AG20443 (cell line): ENCODE results near the gene SMPX.

ENCODE experiments used
- DNase-seq: peaks from one replicate; pipeline ENCODE4 v3.0.0; 2012; ENCODE audit warnings: low spot score, mixed read lengths

The SMPX gene

DNA sequence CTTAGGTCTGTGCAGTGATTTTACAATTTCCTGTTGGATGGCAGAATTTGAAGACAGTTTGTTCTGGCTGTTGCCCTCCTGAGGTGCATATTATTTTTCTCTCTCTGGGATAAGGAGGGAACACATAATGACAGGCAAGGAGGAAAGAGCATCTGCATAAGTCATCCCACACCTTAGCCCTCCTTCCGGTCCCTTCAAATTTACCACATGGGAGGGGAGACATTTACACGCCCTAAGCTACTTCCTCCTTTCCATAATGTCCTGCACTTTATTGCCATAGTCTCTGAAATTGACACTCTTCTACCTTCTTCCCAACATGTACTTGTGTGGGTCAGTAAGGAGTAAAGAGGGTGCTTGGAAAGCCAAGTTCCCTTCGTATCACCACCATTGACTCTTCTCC lies 13.9 kb downstream of the SMPX start:
- no peak for DNase-seq

DNA sequence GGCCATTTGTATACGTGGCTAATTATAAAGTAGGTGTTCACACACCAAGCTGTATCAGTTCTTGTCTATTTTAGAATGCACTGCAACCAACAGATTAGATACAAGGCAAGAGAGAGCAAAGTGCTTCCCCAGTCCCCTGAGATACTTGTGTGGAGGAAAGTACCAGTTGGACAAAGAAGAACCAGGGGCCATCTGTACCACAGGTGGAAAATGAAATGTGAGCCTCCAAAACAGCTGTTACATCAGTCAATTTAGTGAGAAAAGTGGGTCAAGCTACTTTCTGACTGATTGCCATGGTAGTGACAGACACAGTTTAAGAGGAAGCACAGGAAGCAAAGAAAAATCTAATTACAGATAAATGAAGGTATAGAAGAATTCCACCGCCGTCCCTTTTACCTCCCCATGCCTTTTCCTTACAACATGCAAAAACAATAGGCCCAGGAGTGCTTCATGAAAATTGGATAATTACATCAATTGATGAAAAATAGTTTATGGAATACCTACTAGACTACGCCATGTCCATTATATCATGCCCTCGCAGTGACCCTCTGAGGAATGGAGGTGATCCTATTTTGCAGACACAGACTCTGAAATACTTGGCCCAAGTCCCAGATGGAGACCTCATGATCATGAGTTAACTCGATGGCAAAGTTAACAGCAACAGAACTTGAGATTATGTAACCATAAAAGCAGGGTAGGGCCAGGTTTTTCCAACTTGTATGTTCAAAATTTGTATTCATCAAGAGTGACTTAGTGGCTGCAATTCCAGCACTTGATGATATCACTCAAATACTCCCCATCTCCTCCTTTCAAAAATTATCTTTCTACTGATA lies 15.8 kb downstream of the SMPX start:
- DNase-seq, result no peak

DNA sequence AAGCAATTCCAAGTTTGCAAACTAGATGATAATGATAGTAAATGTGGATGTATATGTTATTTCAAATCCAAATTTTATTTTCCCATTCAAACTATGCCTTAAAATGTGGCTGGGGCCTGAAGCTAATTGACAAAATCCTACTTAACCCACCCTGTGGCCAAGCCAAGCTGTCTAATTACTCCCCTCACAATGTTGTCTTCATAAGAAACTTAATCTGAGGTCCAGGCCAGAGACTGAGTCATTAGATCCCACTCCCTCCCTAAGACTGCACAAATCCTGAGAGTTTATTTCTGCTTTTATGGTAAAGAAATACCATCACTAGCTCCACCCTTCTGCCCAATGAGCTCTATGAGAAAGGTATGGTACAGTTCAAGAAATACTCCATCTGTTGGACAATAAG lies 16.6 kb downstream of the SMPX start:
- no peak for DNase-seq

DNA sequence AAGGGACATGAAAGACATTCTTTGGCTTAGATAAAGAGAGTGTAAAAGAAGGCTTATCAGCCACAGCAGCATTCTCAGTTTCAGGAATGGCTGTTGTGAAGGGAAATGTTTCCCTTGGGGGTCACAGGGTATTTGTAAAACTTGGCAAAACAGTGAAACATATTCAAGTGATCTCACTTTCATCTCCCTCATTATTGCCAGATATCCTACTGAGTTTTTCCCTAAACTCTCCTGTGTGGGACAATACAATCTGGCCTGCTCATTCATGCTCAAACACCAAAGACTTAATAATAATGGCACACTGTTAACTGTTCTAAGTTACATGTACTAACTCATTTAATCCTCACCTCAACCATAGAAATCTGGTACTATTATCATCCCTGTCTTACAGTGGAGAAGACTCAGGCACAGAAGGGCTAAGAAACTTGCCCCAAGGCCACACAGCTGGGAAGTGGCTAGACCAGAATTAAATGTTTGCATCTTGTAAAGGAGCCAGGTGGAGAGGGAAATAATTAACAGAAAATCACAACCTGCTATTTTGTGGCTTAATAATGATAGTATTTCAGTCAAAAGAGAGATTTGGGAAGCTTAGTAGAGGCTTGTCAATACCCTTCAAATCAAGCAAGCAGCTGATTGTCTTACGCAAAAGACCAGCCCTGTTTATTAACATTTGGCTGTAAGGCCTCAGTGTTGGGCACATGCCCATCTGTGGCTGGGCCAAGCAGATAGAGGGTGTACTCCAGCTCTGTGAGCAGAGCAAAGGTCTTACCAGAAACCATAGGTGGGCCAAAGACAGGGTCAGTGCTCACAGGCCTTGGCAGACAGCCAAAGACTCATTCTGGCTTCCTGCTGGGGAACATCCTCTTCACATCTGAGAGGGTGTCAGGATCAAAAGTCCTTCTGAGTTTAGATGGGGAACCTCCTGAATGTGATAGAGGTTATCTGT lies 17.3 kb downstream of the SMPX start:
- no peak for DNase-seq

DNA sequence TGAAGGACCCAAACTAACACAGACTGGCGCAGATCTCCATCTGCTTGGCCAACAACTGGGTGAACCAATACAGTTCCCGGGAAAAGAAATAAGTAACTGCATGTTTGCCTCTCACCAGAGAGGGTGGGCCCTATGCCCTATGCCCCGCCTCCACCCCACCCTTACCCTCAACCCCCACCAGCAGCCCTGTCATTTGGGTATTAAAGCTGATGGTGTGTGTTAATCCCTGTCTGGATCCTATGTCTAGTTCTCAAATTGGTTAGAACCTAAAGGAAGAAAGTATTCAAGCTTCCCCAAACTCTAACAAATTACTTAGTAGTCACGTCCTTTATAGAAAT lies 19.0 kb downstream of the SMPX start:
- no peak for DNase-seq

DNA sequence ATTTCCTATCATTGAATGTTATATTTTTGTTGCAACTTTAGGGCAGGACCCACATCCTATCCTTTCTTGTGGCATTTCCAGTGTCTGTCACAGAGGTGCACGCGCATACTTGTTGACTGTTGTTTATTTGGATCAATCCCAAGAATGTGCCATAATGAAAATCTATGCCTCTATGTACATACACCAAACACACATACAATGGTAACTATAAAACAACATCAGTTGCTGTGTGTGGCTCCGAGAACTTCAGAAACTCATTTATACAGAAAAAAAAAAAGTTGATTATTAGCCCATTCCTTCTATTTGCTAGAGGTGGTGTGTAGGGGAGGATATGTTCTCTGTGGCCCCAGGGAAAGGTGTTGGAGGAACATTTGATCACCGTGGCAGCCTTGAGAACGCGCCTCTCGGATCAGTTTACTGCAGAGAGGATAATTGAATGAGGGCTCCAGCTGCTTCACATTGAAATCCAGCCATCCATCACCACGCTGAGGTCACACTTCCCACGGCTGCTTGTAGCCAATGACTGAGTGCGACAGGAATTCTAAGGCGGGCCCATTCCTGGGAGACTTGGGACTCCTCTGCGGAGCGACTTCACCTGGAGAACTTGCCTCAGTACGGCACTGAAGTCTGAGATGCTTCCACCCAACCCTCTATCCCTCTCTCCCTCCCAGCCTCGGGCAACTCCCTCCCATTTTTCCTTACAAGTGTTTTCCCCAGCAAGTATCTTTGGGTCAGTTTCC lies 19.5 kb downstream of the SMPX start:
- DNase-seq, result no peak

DNA sequence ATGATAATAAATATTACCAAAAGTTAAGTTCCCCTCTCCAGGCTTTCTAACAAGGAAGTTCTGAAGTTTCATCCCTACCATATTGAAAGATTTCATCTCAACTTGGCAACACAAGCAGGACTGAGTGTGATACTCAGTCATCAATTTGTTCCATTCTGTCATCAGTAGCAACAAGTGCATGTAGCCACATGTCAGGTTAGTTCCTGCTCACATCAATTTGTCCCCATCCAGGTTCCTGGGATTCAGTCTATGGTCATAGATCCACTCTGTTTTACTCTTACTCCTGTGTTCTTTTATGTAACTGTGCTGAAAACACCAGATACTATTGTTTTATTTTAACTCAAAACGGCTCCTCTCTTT lies 22.2 kb downstream of the SMPX start:
- DNase-seq, result no peak

DNA sequence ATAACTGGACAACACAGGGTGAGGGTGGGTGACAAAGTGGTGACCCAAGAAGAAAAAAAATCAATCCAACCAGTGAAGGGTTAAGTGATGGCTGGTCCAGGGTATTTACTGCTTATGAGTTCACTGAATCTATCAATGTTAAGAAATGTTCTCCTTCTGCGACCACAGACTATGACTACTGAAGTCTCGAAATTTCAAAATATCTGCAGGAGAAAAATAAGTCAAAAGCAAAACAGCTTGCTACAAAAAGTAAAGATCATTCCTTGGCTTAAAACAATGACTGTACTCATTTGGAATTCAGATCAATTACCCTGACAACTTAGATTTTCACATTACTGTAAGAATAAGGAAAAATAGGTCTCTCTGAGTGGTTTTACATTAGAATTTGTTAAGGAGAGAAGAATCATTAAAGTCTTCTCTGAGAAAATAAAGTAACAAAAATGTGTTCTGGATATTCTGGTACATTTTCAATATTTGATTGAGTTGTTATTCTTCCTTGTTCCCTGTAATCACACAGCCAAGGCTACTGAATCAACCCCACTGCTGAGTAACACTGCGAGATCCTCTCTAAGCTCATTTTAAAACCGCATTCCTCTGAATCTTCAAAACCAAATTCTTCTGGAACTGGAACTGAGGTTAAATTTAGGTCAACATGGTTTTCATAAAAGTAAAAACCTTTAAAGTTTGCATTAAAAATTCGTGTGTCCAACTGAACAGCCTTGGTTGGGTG lies 22.7 kb downstream of the SMPX start:
- peak; percentile 10 for DNase-seq

DNA sequence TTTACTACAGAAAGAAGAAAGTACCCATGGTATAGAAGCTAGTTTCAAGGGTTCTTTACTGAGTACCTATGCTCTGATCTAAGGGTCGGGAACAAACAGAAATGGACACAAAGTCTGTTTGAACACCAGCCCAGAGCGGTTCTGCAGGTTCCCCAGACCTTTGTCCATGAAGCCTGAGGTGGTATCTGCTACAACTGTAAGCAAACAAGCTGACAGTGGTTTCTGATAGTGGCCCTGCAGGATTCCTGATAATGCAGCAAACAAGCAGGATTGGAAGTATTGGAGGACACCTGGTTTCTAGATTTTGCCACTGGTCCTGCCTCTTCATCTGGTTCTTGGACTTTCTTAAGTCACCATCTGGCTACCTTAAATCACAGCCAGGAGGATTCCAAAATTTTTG lies 23.7 kb downstream of the SMPX start:
- no peak for DNase-seq

DNA sequence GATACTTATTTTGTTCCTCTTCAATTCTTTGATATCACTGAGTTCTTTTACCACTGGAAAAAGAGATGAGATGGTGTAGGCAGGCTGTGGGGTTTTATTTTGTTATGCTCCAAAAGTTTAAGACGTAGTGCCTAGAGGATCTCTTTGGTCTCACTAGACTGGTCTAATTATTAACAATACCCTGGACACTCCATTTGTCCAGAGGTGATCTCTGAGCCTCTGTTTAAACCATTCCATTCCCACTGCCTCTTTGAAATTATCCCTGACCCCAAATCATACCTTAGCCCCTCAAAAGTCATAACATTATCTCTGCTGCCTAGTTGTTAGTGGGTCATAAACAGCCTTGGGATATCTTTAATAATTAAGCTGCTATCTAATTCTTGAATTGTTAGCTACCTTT lies 24.2 kb downstream of the SMPX start:
- DNase-seq, result no peak

DNA sequence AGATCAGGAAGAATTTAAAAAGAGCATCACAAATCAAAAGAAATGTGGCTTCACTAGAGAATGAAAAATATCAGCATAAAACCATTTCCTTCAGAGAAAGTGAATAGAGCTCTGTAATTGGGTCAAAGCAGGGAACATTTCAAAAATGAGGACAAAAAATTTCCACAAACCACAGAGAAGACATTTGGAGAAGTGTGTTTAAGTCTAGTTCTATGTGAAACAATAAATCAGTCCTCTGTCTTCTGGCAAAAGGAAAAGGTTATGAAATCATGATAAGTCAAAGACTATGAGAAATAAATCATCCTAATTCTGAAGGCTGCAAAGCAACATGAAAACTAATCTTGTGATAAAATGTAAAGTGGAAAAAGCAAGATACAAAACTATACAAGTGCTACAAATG lies 27.9 kb downstream of the SMPX start:
- DNase-seq, result no peak

DNA sequence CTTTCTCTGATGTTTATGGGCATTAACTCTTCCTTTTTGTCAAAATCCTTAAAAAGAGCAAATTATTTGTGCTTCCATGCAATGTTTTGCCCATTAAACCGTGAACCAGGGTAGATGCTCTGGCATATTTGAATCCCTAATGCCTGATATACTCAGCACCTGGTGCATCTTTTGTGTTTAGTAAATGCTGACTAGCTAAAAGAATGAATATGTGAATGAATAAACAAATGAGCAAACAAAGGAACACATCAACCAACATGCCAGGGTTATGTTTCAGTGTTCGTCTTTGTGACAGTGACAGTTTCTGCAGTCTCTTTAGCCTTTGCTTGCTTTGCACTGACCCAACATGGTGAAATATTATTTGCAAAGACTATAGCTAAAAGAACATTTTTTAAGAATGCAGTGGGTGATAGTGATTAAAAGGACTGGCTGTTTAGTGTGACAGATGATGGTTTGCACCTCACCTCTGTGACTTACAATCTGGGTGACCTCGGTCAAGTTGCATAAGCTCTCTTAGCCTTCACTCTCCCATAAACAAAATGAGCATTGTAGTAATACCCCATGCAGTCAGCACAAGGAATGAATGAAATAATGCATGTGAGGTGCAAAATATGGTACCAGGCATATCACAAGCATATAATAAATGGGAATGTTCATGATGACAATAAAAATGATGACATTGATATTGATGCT lies 29.5 kb downstream of the SMPX start:
- no peak for DNase-seq

DNA sequence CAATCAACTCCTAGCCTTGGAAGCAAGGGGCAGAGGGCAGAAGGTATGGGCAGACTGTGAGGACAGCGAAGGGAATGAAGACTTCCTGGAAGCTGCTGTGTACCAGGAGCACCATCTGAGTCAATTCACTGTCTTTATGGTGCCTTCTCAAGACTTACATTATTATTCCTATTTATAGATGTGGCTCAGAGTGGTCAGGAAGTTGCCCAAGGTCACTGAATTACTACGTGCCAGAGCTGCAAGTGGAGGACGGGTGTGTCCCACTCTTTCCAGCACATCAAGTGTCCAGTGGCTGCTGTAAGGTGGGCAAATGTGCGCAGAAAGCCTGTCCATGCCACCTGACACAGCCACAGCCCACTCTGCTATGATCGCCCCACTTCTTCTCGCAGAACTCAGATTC lies 32.0 kb downstream of the SMPX start:
- DNase-seq, result no peak

DNA sequence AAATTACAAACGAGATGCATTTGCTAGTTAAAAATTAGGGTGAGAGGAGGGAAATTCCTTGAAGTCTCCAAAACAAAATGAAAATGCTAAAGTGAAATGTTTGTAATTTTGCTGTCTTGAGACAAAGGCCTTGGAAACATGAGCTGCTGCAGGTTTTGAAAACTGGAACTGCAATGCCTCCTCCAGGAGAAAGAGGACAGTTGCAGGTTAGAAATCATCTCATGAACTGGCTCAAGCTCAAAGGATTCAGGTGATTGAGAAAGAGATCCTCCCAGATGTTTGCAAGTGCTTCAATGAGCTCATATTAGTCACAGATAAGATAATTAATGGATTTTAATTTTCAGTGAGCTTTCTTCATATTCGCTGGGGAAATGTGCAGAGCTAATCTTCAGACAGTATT lies 32.4 kb downstream of the SMPX start:
- peak; percentile 18 for DNase-seq

DNA sequence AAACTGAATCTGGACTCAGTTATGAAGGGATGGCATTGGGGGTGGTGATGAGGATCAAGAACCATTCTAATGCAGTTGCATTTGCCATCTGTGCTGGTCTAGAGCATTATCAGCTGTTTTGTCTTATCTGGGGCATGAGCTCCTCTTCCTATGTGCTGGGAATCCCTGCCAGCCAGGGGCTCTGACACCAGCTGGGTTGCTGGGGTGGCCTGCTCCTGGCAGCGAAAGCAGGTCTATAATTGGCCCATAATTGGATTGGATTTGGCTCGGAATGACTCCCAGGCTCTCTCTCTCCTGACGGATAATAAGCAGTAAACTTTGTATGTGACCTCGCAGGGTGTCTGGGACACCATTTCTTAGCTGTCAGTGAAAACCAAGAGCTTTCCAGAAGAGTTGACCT lies 34.1 kb downstream of the SMPX start:
- no peak for DNase-seq

DNA sequence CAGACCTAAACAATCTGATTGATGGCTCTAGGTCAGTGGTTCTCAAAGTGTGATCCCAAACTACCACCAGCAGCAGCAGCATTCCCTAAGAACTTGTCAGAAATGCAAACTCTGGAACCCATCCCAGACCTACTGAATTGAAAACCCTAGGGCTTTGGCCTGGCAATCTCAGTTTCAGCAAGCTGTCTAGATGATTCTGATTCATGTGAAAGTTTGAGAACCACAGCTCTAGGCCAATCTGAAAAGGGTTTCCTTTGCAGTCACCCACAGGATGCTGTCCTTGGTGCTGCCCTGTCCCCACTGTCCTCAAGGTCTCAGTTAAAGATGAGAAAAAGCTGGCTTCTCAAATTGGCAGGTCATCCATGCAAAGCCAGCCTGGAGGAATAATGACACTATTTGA lies 34.8 kb downstream of the SMPX start:
- DNase-seq, result peak; percentile 25

DNA sequence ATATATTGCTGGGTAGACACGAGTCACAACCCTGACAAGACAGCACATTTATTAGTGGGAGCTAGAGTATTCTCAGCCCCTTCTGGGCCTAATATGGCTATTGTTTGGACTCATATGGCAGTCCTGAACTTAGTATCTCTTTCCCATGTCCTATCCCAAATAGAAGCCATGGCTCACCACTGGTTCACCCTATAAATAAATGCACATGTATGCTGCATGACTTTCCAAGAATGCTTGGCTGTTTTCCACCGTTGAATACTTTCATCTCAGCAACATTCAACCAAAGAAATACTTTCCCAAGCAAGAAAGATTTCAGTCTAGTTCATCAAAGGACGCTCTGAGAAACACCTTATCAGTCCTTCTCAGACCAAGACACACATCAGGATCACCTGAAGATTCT lies 36.7 kb downstream of the SMPX start:
- no peak for DNase-seq

DNA sequence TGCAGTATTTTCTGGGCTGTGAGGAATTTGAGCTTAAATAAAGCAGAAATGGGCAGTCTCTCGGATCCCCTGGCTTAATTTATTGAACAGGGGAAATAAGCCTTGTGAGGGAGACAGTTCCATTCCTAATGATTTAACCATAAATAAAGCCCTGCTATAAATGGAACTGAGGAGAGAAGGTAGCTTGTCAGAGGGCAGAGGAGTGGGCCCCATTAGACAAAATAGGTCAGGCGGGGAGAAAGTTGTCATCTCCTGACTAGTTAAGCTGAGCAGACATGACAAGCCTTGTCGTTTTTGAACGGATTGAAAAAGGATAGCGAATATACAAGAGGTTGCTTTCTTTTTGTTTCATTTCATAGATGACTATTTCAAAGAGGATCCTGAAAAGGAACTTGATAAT lies 39.3 kb downstream of the SMPX start:
- no peak for DNase-seq

DNA sequence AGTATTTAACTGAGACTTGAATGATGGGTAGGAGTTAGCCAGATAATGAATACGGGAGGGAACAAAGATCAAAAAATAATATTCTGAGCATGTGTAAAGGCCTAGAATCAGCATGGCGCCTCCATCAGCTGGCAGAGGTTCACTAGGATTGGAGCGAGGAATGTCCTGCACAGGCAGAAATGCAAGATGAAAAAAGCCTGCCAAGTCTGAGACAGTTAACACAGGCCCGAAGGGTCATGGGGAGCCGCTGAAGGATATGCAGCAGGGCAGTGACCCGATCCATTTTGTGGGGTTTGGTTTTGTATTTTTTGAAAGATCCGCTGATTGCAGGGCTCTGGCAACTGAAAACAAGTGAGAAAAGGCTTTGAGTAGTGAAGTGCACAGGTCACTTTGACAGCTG lies 40.1 kb downstream of the SMPX start:
- no peak for DNase-seq

DNA sequence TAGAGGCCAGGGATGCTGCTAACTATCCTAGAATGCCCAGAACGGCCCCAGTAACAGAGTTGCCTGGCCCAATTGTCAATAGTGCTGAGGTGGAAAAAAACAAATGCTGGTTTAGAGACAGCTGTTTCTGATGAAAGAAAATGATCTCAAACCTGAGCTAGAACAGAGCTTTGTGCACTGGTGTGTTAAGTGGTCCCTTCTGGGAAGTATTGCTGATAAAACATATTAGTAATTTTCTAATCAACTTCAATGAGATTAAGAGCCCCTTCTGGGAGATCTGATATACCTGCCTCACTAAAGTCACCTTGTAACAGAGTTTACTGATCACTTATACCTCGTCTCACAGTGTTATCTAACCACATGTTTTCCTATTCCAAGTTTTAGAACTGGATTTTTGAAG lies 42.1 kb downstream of the SMPX start:
- no peak for DNase-seq

DNA sequence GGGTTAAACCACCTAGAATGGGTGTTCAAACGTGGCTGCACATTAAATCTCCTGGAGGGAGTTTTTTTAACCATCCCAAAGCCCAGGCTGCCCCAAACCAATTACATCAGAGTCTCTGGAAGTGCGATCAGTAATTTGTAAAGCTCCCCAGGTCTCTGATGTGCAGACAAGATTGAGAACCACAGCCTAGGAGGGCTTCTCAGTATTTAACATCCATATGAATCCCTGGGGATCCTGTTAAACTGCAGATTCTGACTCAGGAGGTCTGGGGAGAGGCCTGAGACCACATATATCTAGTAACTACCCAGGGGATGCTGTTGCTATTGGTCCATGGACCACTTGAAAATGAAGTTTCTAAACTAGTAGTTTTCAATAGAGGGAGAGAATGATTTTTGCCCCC lies 42.6 kb downstream of the SMPX start:
- no peak for DNase-seq

DNA sequence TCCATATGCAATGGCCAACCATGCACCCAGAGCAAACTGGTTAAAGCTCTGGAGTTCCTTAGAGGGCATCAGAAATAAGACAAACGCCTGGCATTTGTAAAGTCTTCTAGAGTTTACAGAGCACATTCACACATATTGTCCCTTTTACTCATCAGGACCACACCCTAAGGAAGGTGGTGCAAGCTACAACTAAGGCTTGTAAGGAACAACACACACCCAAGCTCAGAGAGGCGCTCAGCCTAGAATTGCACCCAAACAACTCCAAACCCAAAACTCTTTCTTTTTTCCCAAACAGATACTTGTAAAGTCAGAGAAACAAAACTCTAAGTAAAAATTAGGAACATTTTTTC lies 46.1 kb downstream of the SMPX start:
- DNase-seq, result no peak
